ENCODE data around the gene SCLY.

DNA sequence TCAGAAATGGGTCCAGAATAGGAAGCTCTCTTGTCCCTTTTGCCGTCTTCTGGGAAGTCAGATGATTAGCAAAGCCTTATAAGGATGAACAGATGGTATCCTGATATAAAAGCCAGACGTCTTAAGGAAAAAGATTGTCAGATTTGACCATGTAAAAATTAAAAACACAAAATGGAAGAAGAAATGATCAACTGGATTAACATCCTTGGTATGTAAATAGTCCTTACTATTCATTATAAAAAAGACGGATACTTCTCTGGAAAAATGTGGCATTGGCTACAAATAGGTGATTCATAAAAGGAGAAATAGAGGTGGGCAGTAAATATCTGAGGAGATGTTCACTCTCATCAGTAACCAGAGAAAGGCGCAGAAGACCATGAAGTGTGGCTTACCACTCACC lies 33.7 kb upstream of the SCLY start:
- TF ChIP-seq POLR2A (IDR thresholded peaks at IDR 0.05): no peak
- TF ChIP-seq, protein P1, sequence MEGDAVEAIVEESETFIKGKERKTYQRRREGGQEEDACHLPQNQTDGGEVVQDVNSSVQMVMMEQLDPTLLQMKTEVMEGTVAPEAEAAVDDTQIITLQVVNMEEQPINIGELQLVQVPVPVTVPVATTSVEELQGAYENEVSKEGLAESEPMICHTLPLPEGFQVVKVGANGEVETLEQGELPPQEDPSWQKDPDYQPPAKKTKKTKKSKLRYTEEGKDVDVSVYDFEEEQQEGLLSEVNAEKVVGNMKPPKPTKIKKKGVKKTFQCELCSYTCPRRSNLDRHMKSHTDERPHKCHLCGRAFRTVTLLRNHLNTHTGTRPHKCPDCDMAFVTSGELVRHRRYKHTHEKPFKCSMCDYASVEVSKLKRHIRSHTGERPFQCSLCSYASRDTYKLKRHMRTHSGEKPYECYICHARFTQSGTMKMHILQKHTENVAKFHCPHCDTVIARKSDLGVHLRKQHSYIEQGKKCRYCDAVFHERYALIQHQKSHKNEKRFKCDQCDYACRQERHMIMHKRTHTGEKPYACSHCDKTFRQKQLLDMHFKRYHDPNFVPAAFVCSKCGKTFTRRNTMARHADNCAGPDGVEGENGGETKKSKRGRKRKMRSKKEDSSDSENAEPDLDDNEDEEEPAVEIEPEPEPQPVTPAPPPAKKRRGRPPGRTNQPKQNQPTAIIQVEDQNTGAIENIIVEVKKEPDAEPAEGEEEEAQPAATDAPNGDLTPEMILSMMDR (IDR thresholded peaks at IDR 0.05): no peak
